Eye (tissue), 1 donor: ENCODE results near the gene RPTOR.

ENCODE experiments used
- DNase-seq: peaks from one replicate; pipeline ENCODE4 v3.0.0-alpha.2; 2015

The RPTOR gene

GRCh38 chr17:80646328-80646727 lies 101.7 kb downstream of the RPTOR start:
- no peak for DNase-seq

- DNase-seq, result no peak
Observed at GRCh38 chr17:80647746-80648145, 103.1 kb downstream of the RPTOR start.

GRCh38 chr17:80649200-80649644 lies 104.6 kb downstream of the RPTOR start:
- no peak for DNase-seq

GRCh38 chr17:80649672-80650330 lies 105.2 kb downstream of the RPTOR start:
- DNase-seq, result peak; percentile 60

GRCh38 chr17:80650331-80650672 lies 105.7 kb downstream of the RPTOR start:
- DNase-seq, result no peak

GRCh38 chr17:80650751-80651518 lies 106.3 kb downstream of the RPTOR start:
- DNase-seq, result peak; percentile 61

- no peak for DNase-seq
Observed at GRCh38 chr17:80652756-80653330, 108.2 kb downstream of the RPTOR start.

- DNase-seq, result no peak
Observed at GRCh38 chr17:80653856-80654255, 109.2 kb downstream of the RPTOR start.

- DNase-seq, result no peak
Observed at GRCh38 chr17:80655608-80656007, 111.0 kb downstream of the RPTOR start.

- DNase-seq, result peak; percentile 69
Observed at GRCh38 chr17:80656590-80656989, 112.0 kb downstream of the RPTOR start.

- DNase-seq, result no peak
Observed at GRCh38 chr17:80657561-80657960, 112.9 kb downstream of the RPTOR start.

- DNase-seq, result no peak
Observed at GRCh38 chr17:80658821-80659220, 114.2 kb downstream of the RPTOR start.

GRCh38 chr17:80659651-80660050 lies 115.0 kb downstream of the RPTOR start:
- no peak for DNase-seq

- no peak for DNase-seq
Observed at GRCh38 chr17:80660527-80661198, 116.0 kb downstream of the RPTOR start.

GRCh38 chr17:80662557-80662956 lies 117.9 kb downstream of the RPTOR start:
- DNase-seq, result no peak

GRCh38 chr17:80663781-80664206 lies 119.2 kb downstream of the RPTOR start:
- peak; percentile 49 for DNase-seq

GRCh38 chr17:80664217-80664790 lies 119.7 kb downstream of the RPTOR start:
- DNase-seq, result peak; percentile 66

GRCh38 chr17:80665792-80666191 lies 121.2 kb downstream of the RPTOR start:
- DNase-seq, result no peak

- DNase-seq, result no peak
Observed at GRCh38 chr17:80666867-80667266, 122.2 kb downstream of the RPTOR start.

- no peak for DNase-seq
Observed at GRCh38 chr17:80667462-80668277, 123.0 kb downstream of the RPTOR start.

GRCh38 chr17:80668375-80669148 lies 123.9 kb downstream of the RPTOR start:
- peak; percentile 60 for DNase-seq
